ENCODE measurements around the gene DIRAS2.
"Not testable (repeated sequence)": the region's sequence is repeated elsewhere in the genome, so short reads cannot be mapped to it uniquely, and the experiment has no call there.

Gene DIRAS2

GRCh38 chr9:90642570-90643539, at the start of gene DIRAS2:
TSS of gene DIRAS2 (minus strand) at chr9:90642824. CDS start at chr9:90613827, 28,997 bp downstream.
- no peak for DNase-seq (ENCODE audit: low read depth in 2 of 2)

- DNase-seq (ENCODE audit: low read depth in 2 of 2): no peak
Observed at GRCh38 chr9:90684736-90685135, 42.1 kb upstream of the DIRAS2 start.

GRCh38 chr9:90684106-90684505, 41.5 kb upstream of the DIRAS2 start:
- DNase-seq (ENCODE audit: low read depth in 2 of 2): no peak

GRCh38 chr9:90680534-90680933, 37.9 kb upstream of the DIRAS2 start:
- no peak for DNase-seq (ENCODE audit: low read depth in 2 of 2)

GRCh38 chr9:90665072-90665471, 22.4 kb upstream of the DIRAS2 start:
- DNase-seq (ENCODE audit: low read depth in 2 of 2): no peak

GRCh38 chr9:90659650-90660364, 17.2 kb upstream of the DIRAS2 start:
- DNase-seq (ENCODE audit: low read depth in 2 of 2): no peak

GRCh38 chr9:90658783-90659182, 16.2 kb upstream of the DIRAS2 start:
- no peak for DNase-seq (ENCODE audit: low read depth in 2 of 2)

GRCh38 chr9:90658181-90658580, 15.6 kb upstream of the DIRAS2 start:
- no peak for DNase-seq (ENCODE audit: low read depth in 2 of 2)

GRCh38 chr9:90656876-90657275, 14.3 kb upstream of the DIRAS2 start:
- not testable (repeated sequence) for DNase-seq (ENCODE audit: low read depth in 2 of 2)

GRCh38 chr9:90651246-90651645, 8.6 kb upstream of the DIRAS2 start:
- no peak for DNase-seq (ENCODE audit: low read depth in 2 of 2)

GRCh38 chr9:90647843-90648242, 5.2 kb upstream of the DIRAS2 start:
- no peak for DNase-seq (ENCODE audit: low read depth in 2 of 2)

- no peak for DNase-seq (ENCODE audit: low read depth in 2 of 2)
Observed at GRCh38 chr9:90645721-90646120, 3.1 kb upstream of the DIRAS2 start.

GRCh38 chr9:90641884-90642487, 638 bp downstream of the DIRAS2 start:
- DNase-seq (ENCODE audit: low read depth in 2 of 2): no peak

GRCh38 chr9:90641086-90641485, 1.5 kb downstream of the DIRAS2 start:
- DNase-seq (ENCODE audit: low read depth in 2 of 2): no peak

- no peak for DNase-seq (ENCODE audit: low read depth in 2 of 2)
Observed at GRCh38 chr9:90640361-90640760, 2.3 kb downstream of the DIRAS2 start.

- DNase-seq (ENCODE audit: low read depth in 2 of 2): no peak
Observed at GRCh38 chr9:90637626-90638025, 5.0 kb downstream of the DIRAS2 start.

- DNase-seq (ENCODE audit: low read depth in 2 of 2): no peak
Observed at GRCh38 chr9:90632647-90633207, 9.9 kb downstream of the DIRAS2 start.

GRCh38 chr9:90631964-90632363, 10.7 kb downstream of the DIRAS2 start:
- DNase-seq (ENCODE audit: low read depth in 2 of 2): no peak

- no peak for DNase-seq (ENCODE audit: low read depth in 2 of 2)
Observed at GRCh38 chr9:90629991-90630390, 12.6 kb downstream of the DIRAS2 start.

GRCh38 chr9:90629354-90629753, 13.3 kb downstream of the DIRAS2 start:
- DNase-seq (ENCODE audit: low read depth in 2 of 2): no peak

GRCh38 chr9:90616806-90617205, 25.8 kb downstream of the DIRAS2 start:
- no peak for DNase-seq (ENCODE audit: low read depth in 2 of 2)

- no peak for DNase-seq (ENCODE audit: low read depth in 2 of 2)
Observed at GRCh38 chr9:90613502-90613901, 29.1 kb downstream of the DIRAS2 start.
